Dedifferentiated amniotic fluid mesenchymal stem cell (primary cell): Measurements from ENCODE around the gene MAPK11.

ENCODE experiments used
- DNase-seq: peaks from one replicate; pipeline ENCODE4 v3.0.0-alpha.2; 2016; ENCODE audit errors: extremely low spot score

MAPK11 gene

GRCh38 chr22:50248196-50249081 lies 21.7 kb downstream of the MAPK11 start:
- no peak for DNase-seq

DNA sequence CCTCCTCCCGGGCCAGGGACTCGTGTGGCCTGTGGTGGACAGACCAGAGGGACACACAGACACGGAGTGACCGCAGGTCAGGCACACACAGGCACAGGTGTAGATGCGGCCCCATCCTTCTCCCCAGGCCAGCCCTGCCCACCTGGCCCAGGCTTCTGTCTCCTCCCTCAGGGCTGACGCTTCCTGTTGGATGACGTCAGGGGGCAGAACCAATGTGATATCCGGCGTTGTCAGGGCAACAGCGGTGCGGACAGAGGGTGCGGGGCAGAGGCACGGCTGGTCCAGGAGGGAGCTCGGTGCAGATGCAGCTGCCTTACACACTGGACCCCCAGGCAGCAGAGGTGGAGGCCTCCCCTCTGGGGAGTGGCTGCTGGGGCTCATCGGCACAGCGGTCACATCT lies 22.4 kb downstream of the MAPK11 start:
- no peak for DNase-seq

GRCh38 chr22:50246242-50247175 lies 23.7 kb downstream of the MAPK11 start:
- DNase-seq = no peak

GRCh38 chr22:50245214-50246072 lies 24.7 kb downstream of the MAPK11 start:
- DNase-seq = no peak

DNA sequence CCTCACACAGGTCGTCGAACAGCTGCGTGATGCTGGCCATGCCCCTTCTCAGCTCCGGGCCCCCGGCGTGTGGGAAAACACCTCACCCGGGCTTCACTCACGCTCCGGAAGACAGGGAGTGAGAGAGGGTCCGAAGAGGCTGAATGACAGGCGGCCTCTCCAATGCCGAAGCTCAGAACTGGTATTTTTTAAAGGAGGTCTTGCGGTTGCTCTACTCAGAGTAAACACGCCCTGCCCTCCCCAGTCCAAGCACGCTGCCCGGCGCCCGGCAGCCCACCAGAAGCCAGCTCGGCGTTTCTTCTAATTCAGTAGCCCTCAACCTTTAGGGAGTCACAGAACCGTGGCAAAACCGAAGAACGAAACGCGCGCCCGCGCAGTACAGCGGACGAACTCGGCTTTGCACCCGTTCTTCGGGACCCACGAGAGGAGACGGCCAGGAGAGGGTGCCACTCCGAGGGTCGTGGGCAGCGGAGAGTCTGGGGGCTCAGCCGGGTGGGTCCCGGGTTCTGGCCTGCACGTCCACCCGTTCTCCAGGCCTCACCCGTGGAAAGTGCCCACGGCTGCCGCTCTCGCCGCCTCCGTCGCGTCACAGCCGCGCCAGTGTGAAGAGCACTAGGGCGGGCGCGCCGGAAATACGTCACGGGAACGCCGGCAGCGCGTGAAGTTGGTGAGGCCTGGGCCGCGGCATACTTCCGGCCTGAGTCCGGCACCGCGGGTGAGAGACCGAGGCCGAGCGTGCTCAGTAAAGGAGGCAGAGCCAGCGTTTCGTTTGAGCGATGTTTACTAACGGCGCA lies 25.6 kb downstream of the MAPK11 start, which contains the start of gene TUBGCP6:
TSS of gene TUBGCP6 (minus strand) at position 604 of the 794 bp plus-strand sequence. CDS start at position 40, 564 bp downstream.
- DNase-seq = peak; percentile 92

DNA sequence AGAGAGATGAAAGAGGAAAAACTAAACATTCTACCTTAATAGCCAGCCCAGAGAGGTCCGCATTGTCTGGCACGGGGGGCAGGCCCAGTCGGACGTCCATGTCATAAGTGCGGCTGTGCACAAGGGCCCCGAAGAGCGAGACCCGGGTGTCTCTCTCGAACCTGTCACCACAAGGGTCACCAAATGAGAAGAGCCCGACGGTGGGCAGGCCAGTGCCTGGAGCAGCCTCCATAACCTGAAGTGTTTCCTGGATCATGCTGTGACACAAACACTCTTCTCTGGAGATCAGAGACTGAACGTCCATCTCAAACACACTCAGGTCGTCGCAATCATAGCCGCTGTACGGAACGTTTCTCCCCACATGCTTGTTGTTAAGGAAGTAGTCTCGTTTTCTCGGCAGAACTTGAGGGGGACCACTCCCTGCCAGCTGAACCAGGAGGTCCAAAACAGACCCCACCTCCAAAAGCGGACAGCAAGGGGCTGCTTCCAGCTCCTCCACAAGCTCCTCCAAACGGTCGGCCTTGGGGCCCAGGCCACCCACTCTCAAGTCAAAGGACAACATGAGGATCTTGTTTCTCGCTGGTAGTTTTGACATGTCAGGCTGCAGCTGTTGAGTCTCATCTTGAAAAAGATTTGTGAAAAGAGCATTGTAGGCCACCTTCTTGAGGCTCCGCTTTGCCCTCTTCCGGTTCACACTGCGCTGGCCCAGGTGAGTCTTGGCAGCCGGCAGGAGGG lies 26.3 kb downstream of the MAPK11 start:
- no peak for DNase-seq

DNA sequence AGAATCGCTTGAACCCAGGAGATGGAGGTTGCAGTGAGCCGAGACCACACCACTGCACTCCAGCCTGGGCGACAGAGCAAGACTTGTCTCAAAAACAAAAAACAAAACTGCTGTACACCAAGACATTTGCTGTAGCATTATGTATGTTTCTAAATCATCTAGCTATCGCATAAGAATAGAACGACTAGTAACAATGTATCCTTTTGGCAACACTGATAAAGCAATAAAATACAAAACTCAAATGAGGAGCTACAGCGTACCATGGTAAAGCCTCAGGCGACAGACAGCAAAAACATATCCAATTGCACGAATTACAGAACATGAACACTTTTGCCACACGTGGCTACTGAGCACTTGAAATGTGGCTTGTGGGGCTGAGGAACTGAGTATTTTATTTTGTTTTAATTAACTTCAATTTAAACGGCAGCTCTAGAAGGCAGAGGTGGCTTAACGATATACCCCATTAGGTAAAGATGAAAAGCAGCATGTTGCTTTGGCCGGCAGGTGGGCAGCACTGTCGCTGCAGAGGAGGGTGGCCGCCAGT lies 27.7 kb downstream of the MAPK11 start:
- no peak for DNase-seq

DNA sequence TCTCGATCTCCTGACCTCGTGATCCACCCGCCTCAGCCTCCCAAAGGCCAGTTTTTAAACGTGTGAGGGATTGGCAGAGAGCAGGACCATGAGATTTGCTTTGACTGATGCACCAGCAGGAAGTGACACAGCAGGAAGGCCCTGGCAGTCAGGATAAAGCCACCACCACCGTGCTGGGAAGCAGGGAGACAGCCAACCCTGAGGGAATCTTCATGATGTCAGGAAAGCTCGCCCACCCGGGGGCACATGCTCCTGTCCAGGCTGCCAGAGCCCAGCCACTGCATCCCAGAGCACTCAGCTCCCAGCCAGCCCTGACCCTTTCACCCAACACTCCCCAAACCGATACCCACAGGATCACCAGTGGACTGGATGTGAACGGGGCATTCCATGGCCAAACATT lies 31.4 kb downstream of the MAPK11 start:
- no peak for DNase-seq

- DNase-seq = no peak
Observed at GRCh38 chr22:50236731-50237409, 33.3 kb downstream of the MAPK11 start.

- no peak for DNase-seq
Observed at GRCh38 chr22:50233223-50233622, 37.0 kb downstream of the MAPK11 start.

GRCh38 chr22:50232481-50233151 lies 37.6 kb downstream of the MAPK11 start:
- DNase-seq = no peak

GRCh38 chr22:50229370-50229769 lies 40.8 kb downstream of the MAPK11 start:
- no peak for DNase-seq

DNA sequence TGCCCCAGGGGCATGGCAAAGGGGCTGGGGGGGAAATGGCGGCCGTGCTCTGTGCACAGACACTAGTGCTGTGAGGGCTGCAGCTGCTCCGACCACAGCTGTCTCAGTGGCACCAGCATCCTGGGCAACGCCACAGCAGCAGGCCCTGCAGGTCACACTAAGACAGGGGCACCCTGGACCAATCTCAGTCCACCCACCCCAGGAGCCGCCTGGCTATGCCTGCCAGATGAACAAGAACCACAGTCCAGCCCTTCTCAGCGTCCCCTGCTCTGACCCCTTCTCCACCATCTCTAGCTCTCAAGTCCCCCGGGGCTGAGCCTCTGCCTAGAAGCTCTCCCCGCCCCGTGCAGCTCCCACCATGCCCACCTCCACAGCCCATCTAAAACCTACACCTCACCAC lies 41.8 kb downstream of the MAPK11 start:
- no peak for DNase-seq

GRCh38 chr22:50227579-50228215 lies 42.5 kb downstream of the MAPK11 start:
- no peak for DNase-seq

- DNase-seq = no peak
Observed at GRCh38 chr22:50226875-50227165, 43.4 kb downstream of the MAPK11 start.

DNA sequence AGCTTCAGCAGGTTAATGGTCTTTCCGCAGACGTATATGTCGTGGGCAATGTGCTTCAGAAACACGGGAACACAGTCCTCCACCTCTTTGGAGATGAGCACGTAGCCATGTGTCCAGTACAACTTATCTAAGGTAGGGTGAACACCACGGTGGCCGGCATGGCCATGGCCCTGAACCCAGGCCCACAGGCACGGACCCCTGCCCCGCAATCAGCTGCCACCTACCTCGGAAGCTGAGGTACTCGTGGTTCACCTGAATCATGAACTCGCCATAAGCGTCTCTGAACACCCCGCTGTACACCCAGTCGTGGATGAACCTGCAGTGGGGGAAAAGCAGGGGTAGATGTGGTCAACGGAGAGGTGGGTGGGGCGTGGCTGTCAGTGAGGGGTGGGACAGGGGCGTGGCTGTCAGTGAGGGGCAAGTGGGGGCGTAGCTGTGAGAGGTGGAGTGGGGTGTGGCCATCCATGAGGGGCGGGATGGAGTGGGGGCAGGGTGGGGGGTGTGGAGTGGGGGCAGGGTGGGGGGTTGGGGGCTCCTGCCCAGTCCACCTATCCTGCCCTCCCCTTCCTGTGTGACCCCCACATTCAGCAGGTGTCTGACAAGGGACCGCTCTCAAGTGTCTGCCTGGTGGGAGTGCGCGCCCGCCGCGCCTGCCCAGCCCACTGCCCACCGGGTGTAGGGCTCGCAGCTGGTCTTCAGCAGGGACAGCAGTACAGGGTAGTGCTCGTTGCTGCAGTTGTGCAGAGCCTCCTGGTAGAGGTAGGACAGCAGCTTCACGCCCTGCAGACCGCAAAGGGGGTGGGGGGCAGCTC lies 43.9 kb downstream of the MAPK11 start:
- DNase-seq = no peak

DNA sequence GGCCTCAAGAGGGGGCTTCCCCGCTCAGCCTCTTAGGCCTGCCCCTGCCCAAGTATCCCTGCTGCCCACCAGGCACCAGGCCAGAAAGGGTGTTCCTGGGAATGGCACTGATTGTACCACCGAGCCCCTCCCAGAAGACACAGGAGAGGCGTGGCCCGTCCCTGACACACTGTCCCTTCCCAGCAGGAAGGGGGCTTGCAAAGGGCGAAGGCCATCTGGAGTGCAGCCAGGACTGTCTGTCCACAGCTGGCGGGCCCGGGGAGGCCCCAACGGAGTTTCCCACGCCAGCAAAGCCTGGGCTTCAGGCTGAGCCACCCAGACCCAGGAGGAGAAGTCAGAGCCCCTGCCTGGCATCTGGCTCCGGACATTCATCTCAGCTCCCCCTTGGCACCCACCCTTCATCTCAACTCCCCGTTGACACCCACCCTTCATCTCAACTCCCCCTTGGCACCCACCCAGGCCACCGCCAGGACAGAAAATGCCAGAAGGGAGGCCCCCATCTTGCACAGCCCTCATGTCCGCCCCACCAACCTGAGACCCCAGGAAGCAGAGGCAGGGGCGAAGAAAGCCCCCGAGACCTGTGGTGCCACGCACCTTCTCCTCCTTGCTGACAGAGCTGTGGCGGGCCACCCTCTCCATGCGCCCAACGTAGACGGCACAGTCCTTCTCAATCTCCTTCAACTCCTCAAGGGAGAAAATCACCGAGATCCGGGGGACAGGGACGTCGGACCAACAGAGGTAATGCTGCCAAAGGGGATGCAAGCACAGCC lies 44.8 kb downstream of the MAPK11 start:
- DNase-seq = no peak
